Placental pericyte (primary cell): ENCODE results near the gene CTAG1A. TPM values are rescaled to one million over a fixed set of nuclear protein-coding genes. Genes with fewer than 3 reads are reported as not detected.

Experiments used
- small RNA-seq: library from RNA; depleted of rRNA; stranded (forward); fragments of <200 nt; gene quantifications from one replicate; pipeline ENCODE3, GENCODE V24; 2012; ENCODE audit warnings: low replicate concordance
- total RNA-seq: library from RNA; depleted of rRNA; stranded (reverse); fragments of >200 nt; gene quantifications from 2 replicates; pipeline ENCODE4 v1.2.3, GENCODE V29; 2012

Gene CTAG1A
- not detected in 2 replicates for total RNA-seq

GRCh38 chrX:154584585-154585183 is at the start of gene CTAG1A:
TSS of gene CTAG1A (plus strand) at chrX:154585133. CDS start at chrX:154585207, 74 bp downstream.

GRCh38 chrX:154546354-154547244 is 38.3 kb upstream of the CTAG1A start, which contains the start of gene G6PD:
TSS of gene G6PD (minus strand) at chrX:154546846. CDS start at chrX:154546155, 691 bp downstream.

GRCh38 chrX:154547245-154548027 is 37.5 kb upstream of the CTAG1A start, which contains the start of gene IKBKG:
TSS of gene IKBKG (plus strand) at chrX:154547620. CDS start at chrX:154552003, 4,383 bp downstream.

GRCh38 chrX:154619182-154619581 is 34.2 kb downstream of the CTAG1A start, which contains the start of gene CTAG1B:
TSS of gene CTAG1B (minus strand) at chrX:154619282. CDS start at chrX:154619218, 64 bp downstream.

Small RNAs within 50 kb of the gene (small RNA-seq; reads per million reads assigned to genes)
- not detected for gene AC244090.1
- not detected for gene AC244107.2

Other genes with a start within 250 kb of the CTAG1A start
- 2,184 and 2,759 TPM in 2 replicates for gene FLNA, start 210.5 kb upstream of the CTAG1A start, total RNA-seq
- gene EMD, start 205.8 kb upstream of the CTAG1A start, total RNA-seq, result 37.9 and 39.5 TPM in 2 replicates
- gene RPL10, start 186.8 kb upstream of the CTAG1A start, total RNA-seq, result 1,465 and 3,108 TPM in 2 replicates
- gene DNASE1L1, start 175.9 kb upstream of the CTAG1A start, total RNA-seq, result 59.4 and 61.3 TPM in 2 replicates
- gene TAFAZZIN, start 173.6 kb upstream of the CTAG1A start, total RNA-seq, result 22.8 and 30.0 TPM in 2 replicates
- gene ATP6AP1, start 156.5 kb upstream of the CTAG1A start, total RNA-seq, result 55.3 and 151 TPM in 2 replicates
- gene GDI1, start 148.0 kb upstream of the CTAG1A start, total RNA-seq, result 167 and 170 TPM in 2 replicates
- 40.2 and 106 TPM in 2 replicates for gene FAM50A, start 141.0 kb upstream of the CTAG1A start, total RNA-seq
- 21.2 and 25.8 TPM in 2 replicates for gene PLXNA3, start 126.9 kb upstream of the CTAG1A start, total RNA-seq
- gene LAGE3, start 105.9 kb upstream of the CTAG1A start, total RNA-seq, result 15.7 and 20.4 TPM in 2 replicates
- 33.0 and 51.5 TPM in 2 replicates for gene UBL4A, start 98.5 kb upstream of the CTAG1A start, total RNA-seq
- gene SLC10A3, start 94.5 kb upstream of the CTAG1A start, total RNA-seq, result 38.1 and 45.2 TPM in 2 replicates
- 24.5 and 45.1 TPM in 2 replicates for gene FAM3A, start 68.9 kb upstream of the CTAG1A start, total RNA-seq
- gene G6PD, start 38.3 kb upstream of the CTAG1A start, total RNA-seq, result 90.6 and 152 TPM in 2 replicates
- 20.1 and 24.8 TPM in 2 replicates for gene IKBKG, start 37.5 kb upstream of the CTAG1A start, total RNA-seq
- gene CTAG1B, start 34.1 kb downstream of the CTAG1A start, total RNA-seq, result not detected in 2 replicates
- gene CTAG2, start 68.4 kb downstream of the CTAG1A start, total RNA-seq, result 0.22 TPM in 1 of 2 replicates, not detected in the other
- 0.44 and 0.57 TPM in 2 replicates for gene GAB3, start 165.9 kb downstream of the CTAG1A start, total RNA-seq
- 43.1 and 47.0 TPM in 2 replicates for gene DKC1, start 177.7 kb downstream of the CTAG1A start, total RNA-seq
- 10.1 and 15.9 TPM in 2 replicates for gene MPP1, start 220.4 kb downstream of the CTAG1A start, total RNA-seq
- gene SMIM9, start 249.5 kb downstream of the CTAG1A start, total RNA-seq, result not detected in 2 replicates